KOPT-K1 (cell line): ENCODE measurements around the gene ZFPM1.

ENCODE experiments used
- H3K27ac ChIP-seq: fragments of 200-600 bp; sonication (generic); 2 replicates; pipeline ENCODE4 v1.5.1; 2016; ENCODE audit warnings: antibody characterized with exemption, mild to moderate bottlenecking, low read depth, low read length; ENCODE audit not compliant: poor library complexity, severe bottlenecking
- H3K36me3 ChIP-seq: fragments of 200-600 bp; sonication (generic); 2 replicates; pipeline ENCODE4 v1.5.1; 2017; ENCODE audit warnings: antibody characterized with exemption, mild to moderate bottlenecking, low read length, moderate library complexity; ENCODE audit not compliant: insufficient read depth
- H3K9me3 ChIP-seq: fragments of 200-600 bp; sonication (generic); 2 replicates; pipeline ENCODE4 v1.5.1; 2017; ENCODE audit warnings: antibody characterized with exemption, low read length, mild to moderate bottlenecking; ENCODE audit not compliant: insufficient read depth, poor library complexity, severe bottlenecking

Gene ZFPM1

GRCh38 chr16:88436796-88437195, 16.3 kb upstream of the ZFPM1 start:
- no peaks in the 10 kb centered on the region for H3K36me3 ChIP-seq
- no peaks in the 10 kb centered on the region for H3K9me3 ChIP-seq
- no peak overlapping the region for H3K27ac ChIP-seq

GRCh38 chr16:88437367-88437964, 15.6 kb upstream of the ZFPM1 start:
- Histone ChIP-seq H3K9me3 (no peaks in the 10 kb centered on the region), H3K36me3 (no peaks in the 10 kb centered on the region), H3K27ac (no peak overlapping the region)

- Histone ChIP-seq H3K9me3 (no peaks in the 10 kb centered on the region), H3K27ac (no peak overlapping the region), H3K36me3 (no peaks in the 10 kb centered on the region)
Measured at GRCh38 chr16:88438084-88438870, 14.8 kb upstream of the ZFPM1 start.

GRCh38 chr16:88439016-88439415, 14.1 kb upstream of the ZFPM1 start:
- no peaks in the 10 kb centered on the region for H3K36me3 ChIP-seq
- no peaks in the 10 kb centered on the region for H3K9me3 ChIP-seq
- H3K27ac ChIP-seq = no peak overlapping the region

GRCh38 chr16:88439706-88440105, 13.4 kb upstream of the ZFPM1 start:
- Histone ChIP-seq H3K36me3 (no peaks in the 10 kb centered on the region), H3K9me3 (no peaks in the 10 kb centered on the region), H3K27ac (no peak overlapping the region)

- Histone ChIP-seq H3K36me3 (no peaks in the 10 kb centered on the region), H3K9me3 (no peaks in the 10 kb centered on the region)
Measured at GRCh38 chr16:88440111-88440510, 13.0 kb upstream of the ZFPM1 start.

GRCh38 chr16:88440686-88441405, 12.2 kb upstream of the ZFPM1 start:
- Histone ChIP-seq H3K27ac (no peak overlapping the region), H3K36me3 (no peaks in the 10 kb centered on the region), H3K9me3 (no peaks in the 10 kb centered on the region)

More at GRCh38 chr16:88440111-88440510, 13.0 kb upstream of the ZFPM1 start:
- H3K27ac ChIP-seq = no peak overlapping the region

GRCh38 chr16:88441460-88441859, 11.6 kb upstream of the ZFPM1 start:
- Histone ChIP-seq H3K36me3 (no peaks in the 10 kb centered on the region), H3K27ac (no peak overlapping the region), H3K9me3 (no peaks in the 10 kb centered on the region)

GRCh38 chr16:88442383-88442726, 10.7 kb upstream of the ZFPM1 start:
- Histone ChIP-seq H3K9me3 (no peaks in the 10 kb centered on the region), H3K36me3 (no peaks in the 10 kb centered on the region), H3K27ac (no peak overlapping the region)

- no peaks in the 10 kb centered on the region for H3K36me3 ChIP-seq
Measured at GRCh38 chr16:88442727-88443576, 10.1 kb upstream of the ZFPM1 start.

GRCh38 chr16:88444826-88445582, 8.1 kb upstream of the ZFPM1 start:
- Histone ChIP-seq H3K36me3 (no peaks in the 10 kb centered on the region), H3K9me3 (no peaks in the 10 kb centered on the region), H3K27ac (no peak overlapping the region)

More at GRCh38 chr16:88442727-88443576, 10.1 kb upstream of the ZFPM1 start:
- no peak overlapping the region for H3K27ac ChIP-seq
- H3K9me3 ChIP-seq = no peaks in the 10 kb centered on the region

GRCh38 chr16:88445583-88445960, 7.5 kb upstream of the ZFPM1 start:
- Histone ChIP-seq H3K9me3 (no peaks in the 10 kb centered on the region), H3K36me3 (no peaks in the 10 kb centered on the region), H3K27ac (no peak overlapping the region)

- Histone ChIP-seq H3K27ac (no peak overlapping the region), H3K36me3 (no peaks in the 10 kb centered on the region), H3K9me3 (no peaks in the 10 kb centered on the region)
Measured at GRCh38 chr16:88446061-88446460, 7.0 kb upstream of the ZFPM1 start.

- no peak overlapping the region for H3K27ac ChIP-seq
- H3K9me3 ChIP-seq = no peaks in the 10 kb centered on the region
- no peaks in the 10 kb centered on the region for H3K36me3 ChIP-seq
Measured at GRCh38 chr16:88446736-88447135, 6.3 kb upstream of the ZFPM1 start.
